GM18508 (cell line): ENCODE data around the gene ADD1.

ENCODE experiments used
- ATAC-seq: cut with Tn5 transposase; IDR thresholded peaks from one replicate; pipeline ENCODE4 v1.9.1; 2021; ENCODE audit warnings: moderate number of reproducible peaks; ENCODE audit not compliant: insufficient read depth, unreplicated experiment

Gene ADD1

DNA sequence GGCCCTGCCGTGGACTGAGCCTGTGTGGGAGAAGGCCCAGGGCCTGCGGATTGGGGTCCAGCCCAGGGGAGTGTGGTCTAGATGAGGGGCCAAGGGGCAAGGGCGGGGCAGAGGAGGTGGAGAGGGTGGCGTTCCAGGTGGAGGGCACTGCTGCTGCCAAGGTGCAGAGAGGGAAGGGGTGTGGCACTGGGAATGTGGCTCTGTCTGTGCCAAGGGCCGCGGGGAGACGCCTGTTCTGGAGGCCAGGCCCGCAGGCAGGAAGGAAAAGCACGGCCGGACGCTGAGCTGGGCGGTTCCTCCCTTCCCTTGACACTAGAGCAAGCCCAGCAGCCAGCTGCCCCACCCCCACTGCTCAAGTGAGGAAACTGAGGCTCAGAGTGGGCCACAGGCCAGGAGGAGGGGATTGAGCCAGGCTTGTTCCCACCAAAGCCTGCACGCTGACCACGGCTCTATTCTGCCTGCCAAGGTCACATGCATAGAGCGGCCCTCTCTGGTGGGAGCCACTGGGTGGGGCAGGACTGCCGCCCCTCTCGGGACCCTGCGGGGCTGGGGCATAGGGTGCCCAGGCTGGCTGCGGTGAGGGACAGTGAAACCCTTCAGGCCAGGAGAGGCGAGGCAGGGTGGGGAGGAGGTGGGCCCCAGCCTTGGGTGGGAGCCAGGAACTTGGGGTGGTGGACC lies 37.8 kb upstream of the ADD1 start:
- no peak for ATAC-seq

DNA sequence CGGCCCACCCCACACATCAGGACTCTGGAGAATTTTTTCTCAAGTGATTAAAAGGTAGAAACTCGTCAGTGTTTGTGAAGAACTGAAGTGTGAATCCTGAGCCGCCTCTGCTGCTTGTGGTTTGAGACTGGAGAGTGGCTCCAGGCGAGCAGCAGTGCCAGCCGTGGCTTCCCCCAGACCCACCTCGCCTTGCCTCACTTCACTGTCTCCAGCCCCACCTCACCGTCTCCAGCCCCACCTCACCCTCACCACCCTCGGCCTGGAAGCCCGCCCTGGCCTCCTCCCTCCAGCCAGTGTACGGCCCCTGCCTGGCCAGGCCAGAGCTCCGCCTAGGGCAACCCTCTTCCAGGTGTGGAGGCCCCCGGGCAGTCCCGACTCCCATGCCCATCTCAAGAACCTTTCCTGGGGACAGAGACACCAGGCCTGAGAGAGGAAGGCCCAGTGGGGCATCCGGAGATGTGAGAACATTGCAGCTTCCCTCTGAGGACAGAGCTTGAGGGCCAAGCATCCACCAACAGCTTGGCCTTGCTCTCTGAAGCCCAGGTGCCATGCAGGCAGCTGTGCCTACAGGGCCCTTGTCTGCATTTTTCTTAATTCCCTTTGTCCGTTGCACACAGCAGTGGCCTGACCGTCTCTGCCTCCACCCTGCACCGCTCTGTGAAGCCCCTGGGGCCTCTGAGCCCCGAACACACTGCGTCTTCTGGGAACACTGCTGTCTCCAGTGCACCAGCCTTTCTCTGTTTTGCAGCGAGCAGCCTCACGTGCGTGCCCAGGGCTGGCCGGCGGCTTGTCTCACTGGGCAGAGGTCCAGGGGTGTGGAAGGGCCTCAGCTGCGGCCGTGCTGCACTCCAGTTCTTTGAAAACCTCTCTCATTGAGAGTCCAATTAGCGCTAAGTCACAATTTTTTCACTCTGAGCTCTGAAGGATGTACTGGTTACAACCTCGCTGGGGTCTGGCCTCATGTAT lies 37.0 kb upstream of the ADD1 start:
- no peak for ATAC-seq

DNA sequence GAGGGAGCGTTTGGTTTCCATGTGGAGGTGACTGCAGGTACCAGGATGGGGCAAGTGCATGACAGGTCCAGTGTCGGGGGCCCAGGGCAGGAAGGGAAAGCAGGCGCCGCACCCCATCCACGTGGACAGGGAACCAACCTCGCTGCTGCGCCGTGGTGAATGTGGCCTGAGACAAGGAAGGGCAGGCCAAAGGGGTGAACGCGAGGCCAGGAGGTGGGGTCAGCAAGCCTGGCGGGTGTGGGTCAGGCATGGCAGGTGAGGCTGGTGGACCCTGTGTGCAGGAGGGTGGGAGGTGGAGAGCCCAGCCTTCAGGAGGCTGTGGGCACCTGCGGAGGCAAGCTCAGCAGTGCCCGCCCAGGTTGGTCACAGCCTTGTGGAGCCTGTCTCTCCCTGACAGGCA lies 36.1 kb upstream of the ADD1 start:
- no peak for ATAC-seq

DNA sequence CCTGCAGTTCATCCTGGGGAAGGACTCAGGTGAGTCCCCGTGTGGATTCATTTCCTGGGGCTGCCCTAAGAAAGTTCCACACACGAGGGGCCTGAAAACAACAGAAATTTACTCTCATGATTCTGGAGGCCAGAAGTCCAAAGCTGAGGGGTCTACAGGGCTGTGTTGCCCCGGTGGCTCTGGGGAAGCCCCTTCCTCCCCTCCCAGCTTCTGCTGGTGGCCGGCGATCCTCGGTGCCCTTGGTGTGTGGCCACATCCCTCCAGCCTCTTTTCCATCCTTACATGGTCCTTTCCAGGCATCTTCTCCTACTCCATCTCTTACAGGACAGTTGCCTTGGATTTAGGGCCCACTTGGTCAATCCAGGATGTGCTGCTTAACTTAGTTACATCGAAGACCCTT lies 35.6 kb upstream of the ADD1 start:
- no peak for ATAC-seq

DNA sequence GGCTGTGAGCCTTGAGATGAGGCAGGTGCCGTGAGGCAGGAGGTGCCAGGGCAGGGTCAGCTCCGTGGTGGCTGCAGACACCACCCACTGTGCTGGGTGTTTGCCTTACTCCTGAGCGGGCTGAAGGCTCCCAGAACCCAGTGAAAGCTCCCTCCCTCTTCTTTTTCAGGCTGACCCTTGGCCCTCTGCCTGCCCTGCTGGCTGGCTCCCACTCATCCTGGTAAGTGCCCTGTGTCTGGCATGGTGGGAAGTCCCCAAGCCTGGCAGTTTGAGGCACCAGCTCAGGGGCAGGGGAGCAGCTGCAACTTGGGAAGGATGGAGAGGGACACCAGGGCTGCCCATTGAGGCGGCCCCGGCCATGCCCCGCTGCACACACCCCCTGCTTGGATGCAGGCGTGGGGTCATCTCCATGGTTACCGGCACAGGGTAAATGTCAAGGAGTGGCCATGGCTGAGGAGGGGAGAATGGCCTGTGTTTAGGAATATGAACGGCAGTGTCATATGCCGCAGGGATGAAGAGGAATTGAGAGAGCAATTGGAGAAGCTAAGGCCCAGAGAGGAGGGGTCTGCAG lies 33.9 kb upstream of the ADD1 start:
- ATAC-seq, result no peak

DNA sequence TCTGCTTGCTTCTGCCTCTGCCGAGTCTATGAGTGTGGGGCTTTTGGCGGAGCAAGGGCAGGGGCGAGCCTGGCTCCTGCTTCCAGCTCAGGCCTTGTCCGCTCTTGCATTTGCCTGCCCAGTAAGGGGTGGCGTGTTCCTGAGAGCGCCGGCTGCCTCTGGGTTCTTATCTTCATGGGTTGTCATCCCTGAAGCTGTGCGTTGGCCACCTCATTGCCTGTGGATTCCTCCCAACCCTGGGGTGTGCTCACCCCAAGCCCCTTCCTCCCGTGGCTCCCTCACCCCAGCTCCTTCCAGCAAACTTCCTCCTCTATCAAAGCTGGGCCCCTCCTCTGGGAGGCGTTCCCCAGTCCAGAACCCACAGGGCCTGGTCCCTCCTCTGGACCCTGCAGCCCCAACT lies 33.3 kb upstream of the ADD1 start:
- no peak for ATAC-seq

DNA sequence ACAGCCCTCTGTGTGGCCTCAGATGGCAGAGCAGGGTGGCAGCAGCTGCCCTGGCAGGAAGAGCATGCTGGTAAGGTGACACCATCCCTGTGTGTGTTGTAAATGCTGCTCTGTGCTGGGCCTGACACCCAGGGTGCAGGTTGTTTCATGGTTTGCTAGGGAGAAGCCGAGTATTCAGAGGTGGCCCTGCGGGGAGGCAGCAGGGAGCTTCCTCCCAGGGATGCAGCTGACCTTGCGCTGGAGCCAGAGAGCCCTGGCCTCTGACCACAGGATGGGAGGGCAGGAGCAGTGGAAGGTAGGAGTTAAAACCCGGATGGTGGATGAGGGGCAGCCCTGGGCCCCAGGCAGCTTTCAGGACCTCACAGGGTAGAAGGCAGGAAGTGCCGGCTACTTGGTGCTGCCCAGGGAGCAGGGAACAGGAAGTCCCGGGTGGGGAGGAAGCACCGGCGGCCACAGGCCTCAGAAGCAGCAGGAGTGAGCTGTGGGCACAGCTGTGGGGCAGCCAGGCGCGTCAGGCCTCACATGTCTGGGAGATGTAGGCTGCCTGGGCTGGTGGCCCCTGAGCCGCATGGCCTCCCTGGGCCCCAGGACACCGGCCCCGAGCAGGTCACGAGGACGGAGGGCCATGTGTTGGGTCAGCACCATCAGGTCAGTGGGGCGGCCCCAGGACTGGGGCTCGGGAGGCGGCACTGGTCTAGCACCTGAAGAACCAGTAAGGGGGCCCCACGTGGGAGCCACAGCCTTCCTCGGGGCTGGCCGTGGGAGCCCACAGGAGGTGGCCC lies 31.6 kb upstream of the ADD1 start:
- ATAC-seq, result peak; percentile 35

DNA sequence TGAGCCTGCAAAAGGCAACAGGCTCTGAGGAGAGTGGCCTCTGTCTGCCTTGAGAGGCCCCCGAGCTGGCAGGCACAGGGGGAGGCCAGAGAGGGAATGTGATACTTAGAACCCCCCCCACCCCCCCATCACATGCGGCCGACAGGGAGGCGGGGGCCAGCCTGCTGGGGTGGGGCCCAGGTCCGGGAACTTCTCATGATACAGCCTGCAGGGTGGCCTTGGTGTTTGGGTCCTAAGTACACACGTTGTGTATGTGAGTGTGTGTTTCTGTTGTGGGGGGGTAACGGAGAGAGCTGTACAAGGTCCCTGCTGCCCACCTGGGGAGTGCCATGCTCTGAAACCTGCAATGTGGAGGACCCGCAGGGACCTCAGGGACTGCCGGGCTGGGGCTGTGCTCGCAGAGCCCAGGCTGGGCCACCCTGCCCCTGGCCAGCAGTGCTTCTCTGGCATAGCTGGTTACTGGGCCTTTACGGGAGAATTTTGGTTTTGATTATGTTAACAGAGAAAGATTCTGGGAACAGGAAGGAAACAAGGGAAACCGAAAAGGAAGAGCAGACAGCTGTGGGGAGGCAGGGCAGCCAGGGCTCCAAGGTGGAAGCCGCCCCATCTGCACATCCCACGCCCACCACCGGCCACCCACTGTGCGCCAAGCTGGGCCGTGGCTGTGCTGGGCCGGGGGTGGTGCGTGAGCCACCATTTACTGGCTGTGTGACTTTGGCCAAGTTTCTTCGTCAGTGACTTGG lies 30.9 kb upstream of the ADD1 start:
- ATAC-seq, result no peak

DNA sequence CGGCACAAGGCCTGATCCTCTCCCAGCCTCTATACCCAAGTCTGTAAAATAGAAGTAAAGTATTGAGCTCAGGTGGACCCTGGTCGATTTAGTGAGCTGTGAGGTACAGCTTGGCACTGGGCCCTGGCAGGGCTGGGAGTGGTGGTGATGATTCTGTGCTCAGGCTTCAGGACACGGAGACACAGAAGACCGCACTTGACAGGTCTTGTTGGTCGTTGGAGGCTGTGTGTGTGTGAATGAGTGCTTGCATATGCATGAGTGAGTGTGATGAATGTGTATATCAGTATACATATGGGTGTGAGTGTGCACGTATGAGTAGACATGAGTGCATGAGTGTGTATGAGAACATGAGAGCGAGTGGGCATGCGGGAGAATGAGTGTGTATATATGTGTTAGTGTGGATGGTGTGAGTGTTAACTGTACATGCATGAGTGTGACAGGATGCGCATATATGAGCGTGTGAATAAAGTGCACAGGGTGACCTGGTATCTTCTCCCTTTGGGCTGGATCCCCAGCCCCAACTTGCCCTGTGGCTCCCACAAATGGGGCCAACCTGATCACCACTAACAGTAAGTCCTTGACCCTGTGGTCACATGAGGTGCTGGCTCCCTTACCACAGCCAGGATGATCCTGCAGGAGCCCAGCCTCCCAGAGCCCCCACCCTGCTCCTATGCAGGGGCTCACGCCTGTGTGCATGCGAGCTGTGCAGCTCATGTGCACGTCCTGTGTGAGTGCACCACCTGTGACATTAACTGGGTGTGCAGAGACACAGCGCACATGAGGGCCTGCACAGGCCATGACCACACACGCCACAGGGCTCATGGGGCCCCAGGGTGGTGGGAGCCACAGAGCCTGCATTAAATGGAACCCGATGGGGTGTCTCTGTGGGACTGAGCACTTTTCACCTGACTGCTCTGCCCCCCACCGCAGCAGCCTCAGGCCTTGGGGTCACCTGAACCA lies 29.9 kb upstream of the ADD1 start:
- ATAC-seq, result no peak

DNA sequence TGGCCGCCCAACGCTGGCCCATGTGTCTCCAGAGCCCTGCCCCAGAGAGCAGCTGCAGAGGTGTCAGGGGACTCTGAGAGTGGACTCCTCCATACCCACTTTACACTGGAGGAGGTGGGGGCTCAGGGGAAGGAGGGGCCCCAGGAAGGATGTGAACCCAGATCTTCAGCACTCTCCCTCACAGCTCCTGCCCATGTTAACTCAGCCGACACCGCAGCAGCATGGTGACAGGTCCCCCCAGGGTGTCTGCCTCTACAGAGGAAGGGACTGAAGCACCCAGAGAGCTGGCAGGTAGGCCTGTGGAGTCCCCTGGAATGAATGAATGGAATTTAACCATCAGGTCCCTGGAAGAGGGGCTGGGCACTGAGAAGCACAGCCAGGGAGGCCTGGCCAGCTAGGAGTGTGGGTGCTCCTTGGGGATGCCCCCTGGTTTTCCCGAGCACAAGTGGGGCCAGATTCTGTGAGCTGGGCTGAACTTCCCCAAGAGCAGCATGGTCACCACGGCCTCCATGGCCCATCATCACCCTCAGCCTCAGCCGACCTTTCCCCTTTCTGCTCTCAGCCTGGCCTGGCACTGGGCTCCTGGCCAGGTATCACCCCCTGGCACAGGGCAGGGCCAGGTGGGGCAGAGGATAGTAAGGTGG lies 28.9 kb upstream of the ADD1 start:
- no peak for ATAC-seq

DNA sequence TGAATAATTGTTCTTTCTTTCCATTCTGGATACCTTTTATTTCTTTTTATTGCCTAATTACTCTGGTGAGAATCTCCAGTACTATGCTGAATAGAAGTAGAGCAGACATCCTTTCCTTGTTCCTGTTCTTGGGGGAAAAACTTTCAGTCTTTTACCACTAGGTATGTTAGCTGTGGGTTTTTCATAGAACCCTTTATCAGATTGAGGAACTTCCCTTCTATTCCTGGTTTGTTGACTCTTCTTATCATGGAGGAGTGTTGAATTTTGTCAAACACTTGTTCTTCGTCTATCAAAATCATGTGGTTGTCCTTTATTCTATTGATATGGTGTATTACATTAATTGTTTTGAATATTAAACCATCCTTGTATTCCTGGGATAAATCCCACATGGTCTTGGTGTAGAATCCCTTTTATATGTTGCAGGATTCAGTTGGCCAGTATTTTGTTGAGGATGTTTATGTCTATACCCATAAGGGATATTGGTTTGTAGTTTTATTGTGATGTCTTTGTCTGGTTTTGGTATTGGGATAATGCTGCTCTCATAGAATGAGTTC lies 27.2 kb upstream of the ADD1 start:
- ATAC-seq, result no peak

DNA sequence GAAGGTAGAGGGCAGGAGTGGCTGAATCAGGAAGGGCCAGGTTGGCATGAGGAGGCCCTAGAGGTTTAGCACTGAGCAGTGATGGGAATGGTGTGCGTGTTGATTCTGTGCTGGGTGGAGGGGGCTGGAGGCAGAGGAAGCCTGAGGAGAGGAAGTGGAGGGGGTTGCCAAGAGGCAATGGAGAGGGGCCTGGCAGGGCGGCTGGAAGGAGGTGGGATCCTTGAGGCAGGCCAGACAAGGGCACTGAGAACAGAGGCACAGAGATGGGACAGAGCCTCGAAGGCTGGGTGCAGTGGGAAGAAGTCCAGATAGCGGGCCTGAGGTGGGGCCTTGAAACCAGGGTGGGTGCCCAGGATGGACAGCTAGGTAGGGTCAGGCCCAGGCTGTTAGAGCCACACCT lies 26.5 kb upstream of the ADD1 start:
- ATAC-seq, result no peak

DNA sequence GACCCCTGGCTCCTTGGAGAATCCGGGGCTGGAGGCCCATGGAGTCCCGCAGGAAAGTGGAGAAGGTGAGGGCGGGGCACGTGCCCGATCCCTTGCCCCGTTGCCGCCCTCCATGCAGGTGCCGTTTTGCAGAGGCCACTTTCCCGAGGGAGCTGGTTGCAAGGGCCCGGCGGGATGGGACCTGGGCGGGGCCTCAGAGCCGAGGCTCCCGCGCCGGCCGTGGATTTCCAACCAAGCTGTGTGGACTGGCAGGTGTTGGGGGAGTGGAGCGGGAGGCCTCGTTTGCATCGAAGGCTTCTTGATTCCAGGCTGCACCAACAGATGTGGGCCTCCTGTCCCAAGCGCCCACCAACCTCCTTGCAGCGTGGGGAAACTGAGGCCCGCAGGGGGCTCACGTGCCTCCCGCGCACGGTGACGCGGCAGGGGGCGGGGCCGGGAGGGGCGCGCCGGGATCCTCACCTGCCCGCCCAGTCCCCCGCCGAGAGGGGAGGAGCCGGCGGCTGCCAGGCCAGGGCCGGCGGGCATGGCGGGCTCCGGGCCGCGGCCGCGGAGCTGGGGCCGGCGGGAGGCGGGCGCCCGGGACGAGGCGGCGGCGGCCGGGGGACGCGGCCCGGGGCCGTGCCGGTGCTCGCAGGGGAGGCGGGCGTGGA lies 25.8 kb upstream of the ADD1 start:
- no peak for ATAC-seq

DNA sequence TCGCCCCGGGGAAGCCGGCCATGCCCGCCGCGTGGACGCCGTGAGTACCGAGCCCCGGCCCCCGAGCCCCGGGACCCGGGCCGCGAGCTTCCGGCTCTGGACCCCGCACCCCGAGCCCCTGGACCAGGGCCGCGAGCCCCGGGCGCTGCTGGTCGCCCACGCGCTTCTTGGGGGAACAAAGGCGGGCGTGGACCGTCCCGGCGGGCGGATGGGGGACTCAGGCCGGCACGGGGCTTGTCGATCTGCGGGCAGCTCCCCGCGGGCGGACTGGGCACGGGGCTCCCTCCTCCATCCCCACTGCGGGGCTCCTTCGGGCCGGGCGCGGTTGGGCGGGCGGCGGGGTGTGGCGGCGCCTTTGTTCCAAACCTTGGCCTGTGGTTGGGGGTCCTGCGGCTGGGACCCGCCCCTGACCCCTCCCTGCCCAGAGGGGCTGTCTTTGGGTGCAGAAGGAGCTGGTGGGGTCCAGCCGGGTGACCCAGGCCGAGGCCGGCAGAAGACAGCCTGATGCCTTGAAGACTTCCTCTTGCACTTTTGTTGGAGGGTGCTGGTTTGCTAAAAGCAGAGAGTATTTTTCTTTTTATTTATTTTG lies 25.2 kb upstream of the ADD1 start:
- ATAC-seq, result no peak

DNA sequence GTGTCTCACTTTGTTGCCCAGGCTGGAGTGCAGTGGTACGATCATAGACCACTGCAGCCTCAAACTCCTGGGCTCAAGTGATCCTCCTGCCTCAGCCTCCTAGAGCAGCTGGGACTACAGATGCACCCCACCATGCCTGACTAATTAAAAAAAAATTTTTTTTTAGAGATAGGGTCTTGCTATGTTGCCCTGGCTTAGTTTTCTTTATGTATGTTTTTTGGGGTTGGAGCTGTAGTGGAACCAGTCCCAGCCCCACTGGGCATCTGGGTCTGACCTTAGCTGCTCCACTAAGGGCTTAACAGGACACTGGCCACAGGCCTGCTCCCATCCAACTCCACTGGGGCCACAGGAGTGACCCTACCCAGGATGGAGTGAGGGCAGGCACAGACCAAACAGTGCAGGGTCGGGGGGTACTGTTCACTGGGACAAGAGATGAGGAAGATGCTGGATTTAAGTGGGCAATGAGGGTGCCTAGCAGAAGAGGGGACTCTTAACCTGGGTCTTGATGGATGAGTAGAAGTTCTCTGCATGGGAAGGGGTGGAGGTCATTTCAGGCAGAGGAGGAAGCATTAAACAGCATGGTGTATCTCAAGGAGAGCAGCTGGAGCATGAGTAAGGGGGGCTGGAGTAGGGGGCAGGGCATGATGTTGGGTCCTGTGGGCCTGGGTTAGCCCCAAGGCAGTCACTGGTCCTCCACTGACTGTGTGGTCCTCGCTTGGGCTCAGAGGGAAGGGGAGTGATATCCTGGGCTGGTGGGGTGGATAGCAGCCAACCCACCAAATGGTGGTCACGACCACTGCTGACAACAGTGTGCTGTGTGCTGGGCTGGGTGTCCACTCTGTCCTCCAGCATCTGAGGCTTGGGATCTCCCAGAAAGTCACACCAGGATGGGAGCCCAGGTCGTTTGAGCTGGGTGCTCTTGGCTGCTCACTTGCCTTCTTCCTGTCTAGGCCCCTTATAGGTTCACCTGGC lies 24.1 kb upstream of the ADD1 start:
- no peak for ATAC-seq
